Activated naive CD4-positive, alpha-beta T cell treated with anti-CD3 and anti-CD28 coated beads, Interleukin-2, amount 50 U/mL, for 16 hours (primary cell): ENCODE data around the gene KRAS.
"Not testable (repeated sequence)": the region's sequence is repeated elsewhere in the genome, so short reads cannot be mapped to it uniquely, and the experiment has no call there.

Experiments
- DNase-seq: peaks from one replicate; pipeline ENCODE4 v3.0.0-alpha.2; 2020

KRAS gene

GRCh38 chr12:25250744-25251730, at the start of gene KRAS:
KRAS (minus strand) TSS chr12:25250929.
- DNase-seq = peak; percentile 92

- no peak for DNase-seq
These were observed 45.7 kb upstream of the KRAS start for GRCh38 chr12:25296381-25296780.

- no peak for DNase-seq
These were observed 44.6 kb upstream of the KRAS start for GRCh38 chr12:25295361-25295760.

- no peak for DNase-seq
These were observed 42.9 kb upstream of the KRAS start for GRCh38 chr12:25293653-25294052.

GRCh38 chr12:25292810-25293221, 42.1 kb upstream of the KRAS start:
- DNase-seq = not testable (repeated sequence)

GRCh38 chr12:25287610-25288009, 36.9 kb upstream of the KRAS start:
- DNase-seq = no peak

DNA sequence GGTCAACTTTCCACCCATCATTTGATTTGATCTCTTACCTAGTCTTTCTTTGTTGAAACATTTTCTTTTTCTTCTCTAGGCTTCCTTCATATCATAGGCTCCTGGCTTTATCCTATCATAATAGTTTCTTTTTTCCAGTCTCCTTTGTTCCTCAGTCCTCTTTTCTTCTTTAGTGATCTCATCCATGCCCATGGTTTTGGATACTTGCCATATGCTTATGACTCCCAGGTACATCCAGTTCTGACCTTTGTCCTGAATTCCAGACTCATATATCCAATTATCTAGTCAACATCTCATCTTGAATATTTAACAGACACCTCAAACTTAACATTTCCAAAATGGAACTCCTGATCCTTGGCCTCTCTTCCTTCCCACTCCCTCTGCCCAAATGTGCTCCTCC, 36.1 kb upstream of the KRAS start:
- DNase-seq = no peak

- DNase-seq = no peak
These were observed 33.3 kb upstream of the KRAS start for GRCh38 chr12:25284024-25284423.

GRCh38 chr12:25283006-25283405, 32.3 kb upstream of the KRAS start:
- DNase-seq = no peak

- no peak for DNase-seq
These were observed 29.4 kb upstream of the KRAS start for GRCh38 chr12:25280082-25280481.

DNA sequence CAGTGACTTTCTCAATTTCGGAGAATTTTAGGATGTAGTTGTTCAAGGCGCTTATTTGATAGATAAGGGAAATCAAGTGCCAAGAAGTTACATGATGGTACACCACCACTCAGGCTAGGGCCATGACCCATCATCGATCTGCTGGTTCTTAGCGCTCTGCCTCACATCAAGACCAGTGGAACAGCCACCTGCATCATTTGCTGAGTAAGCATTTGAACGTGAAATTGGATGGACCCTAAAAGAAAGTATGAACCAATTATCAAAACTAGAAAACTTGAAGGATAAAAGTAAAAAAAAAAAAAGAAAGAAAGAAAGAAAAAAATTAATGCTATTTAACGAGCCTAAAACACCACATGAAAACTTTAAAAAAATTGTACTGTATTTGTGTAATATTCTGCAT, 27.5 kb upstream of the KRAS start:
- DNase-seq = no peak

GRCh38 chr12:25276199-25276937, 25.6 kb upstream of the KRAS start:
- peak; percentile 79 for DNase-seq

DNA sequence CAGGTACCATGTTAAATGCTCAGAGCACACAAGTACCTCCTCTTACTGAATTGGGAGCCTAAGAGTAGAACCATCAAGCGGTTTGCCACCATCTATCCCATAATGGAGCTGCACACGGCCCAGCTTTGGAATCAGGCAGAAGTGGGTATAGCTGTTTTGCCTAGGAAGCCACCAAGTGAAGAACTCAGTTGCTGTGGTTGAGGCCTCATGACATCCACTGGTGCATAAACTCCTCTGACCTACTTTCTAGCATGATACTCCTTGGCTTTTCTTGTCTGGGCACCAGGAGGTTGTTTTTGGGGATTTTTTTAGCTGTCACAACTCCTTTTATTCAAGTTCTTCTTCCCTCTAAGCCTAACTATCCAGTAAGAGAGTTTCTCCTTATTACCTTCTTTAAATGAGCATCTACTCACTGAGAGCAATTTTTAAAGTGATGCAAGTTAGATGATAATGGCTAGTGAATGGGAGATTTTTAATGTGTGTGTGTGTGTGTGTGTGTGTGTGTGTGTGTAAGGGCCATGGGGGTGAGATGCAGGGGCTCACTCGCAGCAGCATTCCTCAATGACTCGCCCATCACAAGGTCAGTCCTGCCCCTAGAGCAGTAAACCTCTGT, 20.9 kb upstream of the KRAS start:
- DNase-seq = no peak

DNA sequence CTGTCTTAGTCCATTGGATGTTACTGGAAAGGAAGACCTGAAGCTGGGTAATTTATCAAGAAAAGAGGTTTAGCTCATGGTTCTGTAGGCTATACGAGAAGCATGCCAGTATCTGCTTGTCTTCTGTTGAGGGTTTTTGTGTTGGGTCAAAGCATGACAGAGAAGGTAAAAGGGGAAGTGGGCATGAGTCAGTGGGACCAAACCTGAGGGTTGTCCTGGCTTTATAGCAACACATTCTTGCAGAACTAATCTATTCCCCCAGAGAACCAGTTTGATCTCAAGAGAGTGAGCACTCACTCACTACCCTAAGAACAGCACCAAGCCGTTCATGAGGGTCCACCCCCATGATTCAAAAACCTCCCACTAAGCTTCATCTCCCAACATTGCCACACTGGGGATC, 19.0 kb upstream of the KRAS start:
- DNase-seq = no peak

GRCh38 chr12:25266497-25266896, 15.8 kb upstream of the KRAS start:
- no peak for DNase-seq

DNA sequence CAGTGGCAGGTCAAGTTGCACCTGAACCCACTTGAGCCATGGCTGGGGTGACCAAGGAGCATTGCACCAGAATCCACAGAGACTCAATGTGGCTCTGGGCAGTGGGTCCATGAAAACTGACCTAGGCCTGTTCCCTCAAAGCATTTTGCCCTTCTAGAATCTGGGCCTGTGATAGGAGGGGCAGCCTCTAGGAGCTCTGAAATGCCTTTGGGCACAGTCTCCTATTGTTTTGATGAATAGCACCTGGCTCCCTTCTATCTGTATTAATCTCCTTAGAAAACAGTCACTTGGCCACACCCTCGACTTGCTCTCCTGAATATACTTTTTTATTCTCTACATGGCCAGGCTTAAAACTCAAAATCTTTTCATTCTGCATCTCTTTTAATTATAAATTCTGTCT, 14.1 kb upstream of the KRAS start:
- DNase-seq = no peak

GRCh38 chr12:25264114-25264513, 13.4 kb upstream of the KRAS start:
- DNase-seq = no peak

- no peak for DNase-seq
These were observed 12.9 kb upstream of the KRAS start for GRCh38 chr12:25263594-25263993.

DNA sequence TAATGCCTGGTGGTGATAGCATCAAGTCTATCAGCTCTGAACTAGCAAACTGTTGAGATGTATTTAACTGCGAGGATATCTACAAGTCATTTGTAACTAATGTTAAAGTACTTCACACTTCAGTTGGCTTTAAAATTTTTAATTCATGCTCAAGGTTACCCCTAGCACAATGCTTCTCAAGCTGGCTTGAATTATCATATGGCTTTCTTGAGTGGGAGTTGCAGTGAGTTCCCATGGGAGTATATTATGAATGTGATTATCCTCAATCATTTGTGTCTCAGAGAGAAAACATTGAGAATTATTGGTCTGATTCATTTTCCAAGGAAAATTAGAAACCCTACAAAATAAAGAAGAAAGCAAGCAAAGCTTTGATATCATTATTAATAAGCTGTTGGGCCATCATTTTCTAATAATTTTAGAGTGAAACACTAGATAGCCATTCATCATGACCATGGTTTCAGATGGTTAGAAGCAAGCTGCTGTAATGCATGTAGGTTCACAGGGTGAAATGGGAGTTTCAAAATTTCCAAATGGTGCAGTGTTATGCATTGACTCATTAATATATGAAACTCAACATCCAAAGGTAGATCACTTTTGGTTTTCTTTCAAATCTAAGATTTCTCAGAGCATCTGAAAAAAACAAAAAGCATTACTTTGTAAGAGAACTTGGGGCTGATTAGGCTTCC, 11.8 kb upstream of the KRAS start:
- DNase-seq = no peak

- no peak for DNase-seq
These were observed 7.0 kb upstream of the KRAS start for GRCh38 chr12:25257590-25258324.

- no peak for DNase-seq
These were observed 6.1 kb upstream of the KRAS start for GRCh38 chr12:25256826-25257225.

- DNase-seq = no peak
These were observed 5.3 kb upstream of the KRAS start for GRCh38 chr12:25256005-25256404.
